Measurements from ENCODE around the gene SHOC2. TPM values are rescaled to one million over a fixed set of nuclear protein-coding genes. Genes with fewer than 3 reads are reported as not detected.
A peak's percentile ranks its signal among the peaks of the same experiment; 100 is the strongest.

SHOC2 gene
- total and polyA plus RNA-seq, 7 donors: 21.4 to 74.5 (median 52.5) TPM

- Histone ChIP-seq H3K4me1 (peaks cover 0 to 96% (median 65%) of the 10 kb centered on the region in 4 donors), H3K4me3 (no peak overlapping the region), H3K36me3 (peaks cover 0 to 75% (median 5%) of the 10 kb centered on the region in 4 donors), H3K27ac (peak overlapping the region; percentile 21 to 60 (median 38)), H3K27me3 (no peaks in the 10 kb centered on the region), H3K9me3 (no peaks in the 10 kb centered on the region)
- intact Hi-C loops (cut with DNase I): no loop called here
- no peak for DNase-seq
- no peak for TF ChIP-seq CTCF (IDR thresholded peaks at IDR 0.05)
- TF ChIP-seq POLR2A (IDR thresholded peaks at IDR 0.05): no peak
- no peak for TF ChIP-seq EP300 (IDR thresholded peaks at IDR 0.05)
- TF ChIP-seq POLR2AphosphoS5 (IDR thresholded peaks at IDR 0.05): no peak
- WGBS, 2 donors: 67 to 83% methylated on average over 3 of the region's 3 CpGs
Measured at GRCh38 chr10:110880012-110880411, 39.4 kb upstream of the SHOC2 start.

- H3K9me3 ChIP-seq: no peaks in the 10 kb centered on the region
- H3K36me3 ChIP-seq: peaks cover 0 to 82% (median 5%) of the 10 kb centered on the region in 4 donors
- H3K4me3 ChIP-seq: no peak overlapping the region
- TF ChIP-seq POLR2AphosphoS5 (IDR thresholded peaks at IDR 0.05) (no peak), CTCF (IDR thresholded peaks at IDR 0.05) (no peak), POLR2A (IDR thresholded peaks at IDR 0.05) (no peak), EP300 (IDR thresholded peaks at IDR 0.05) (no peak)
- peak; percentile 58 for DNase-seq
- 89 to 95% methylated on average over 9 of the region's 9 CpGs for WGBS, 2 donors
- no peaks in the 10 kb centered on the region for H3K27me3 ChIP-seq
- H3K4me1 ChIP-seq: peaks cover 0 to 96% (median 61%) of the 10 kb centered on the region in 4 donors
- intact Hi-C loops (cut with DNase I): no loop called here
- H3K27ac ChIP-seq: peak overlapping the region in 3 of 4 donors; percentile 19 to 60 (median 48)
Measured at GRCh38 chr10:110881247-110881646, 38.2 kb upstream of the SHOC2 start.

- no peak for TF ChIP-seq CTCF (IDR thresholded peaks at IDR 0.05)
- TF ChIP-seq POLR2AphosphoS5 (IDR thresholded peaks at IDR 0.05): peak in 1 of 4 donors; percentile 29
- 38 to 65% methylated on average over 4 of the region's 4 CpGs for WGBS, 2 donors
- no peaks in the 10 kb centered on the region for H3K9me3 ChIP-seq
- intact Hi-C loops (cut with DNase I): no loop called here
- H3K4me1 ChIP-seq: peaks cover 0 to 95% (median 57%) of the 10 kb centered on the region in 4 donors
- peak overlapping the region; percentile 19 to 60 (median 40) for H3K27ac ChIP-seq
- peak overlapping the region in 1 of 4 donors; percentile 3 for H3K4me3 ChIP-seq
- no peak for DNase-seq
- peaks cover 0 to 82% (median 5%) of the 10 kb centered on the region in 4 donors for H3K36me3 ChIP-seq
- H3K27me3 ChIP-seq: no peaks in the 10 kb centered on the region
Measured at GRCh38 chr10:110881905-110882304, 37.5 kb upstream of the SHOC2 start.

- no peak for DNase-seq
- no peak for TF ChIP-seq EP300 (IDR thresholded peaks at IDR 0.05)
- no peak for TF ChIP-seq CTCF (IDR thresholded peaks at IDR 0.05)
- no peak for TF ChIP-seq POLR2A (IDR thresholded peaks at IDR 0.05)
- no peak for TF ChIP-seq POLR2AphosphoS5 (IDR thresholded peaks at IDR 0.05)
- WGBS, 2 donors: 82% methylated on average over 10 of the region's 10 CpGs
- Histone ChIP-seq H3K27ac (peak overlapping the region; percentile 37 to 60 (median 44)), H3K4me1 (peaks cover 0 to 77% (median 47%) of the 10 kb centered on the region in 4 donors), H3K4me3 (no peak overlapping the region), H3K9me3 (no peaks in the 10 kb centered on the region), H3K36me3 (peaks cover 0 to 86% (median 7%) of the 10 kb centered on the region in 4 donors), H3K27me3 (no peaks in the 10 kb centered on the region)
- intact Hi-C loops (cut with DNase I): no loop called here
Measured at GRCh38 chr10:110883924-110884323, 35.5 kb upstream of the SHOC2 start.
